Neural progenitor cell (in vitro differentiated cells): Measurements from ENCODE around the gene SLC25A6. TPM values are rescaled to one million over a fixed set of nuclear protein-coding genes. Genes with fewer than 3 reads are reported as not detected.
"Not testable (repeated sequence)": the region's sequence is repeated elsewhere in the genome, so short reads cannot be mapped to it uniquely, and the experiment has no call there.

ENCODE experiments used
- DNase-seq: peaks from one replicate; pipeline ENCODE4 v3.0.0-alpha.2; 2016; ENCODE audit warnings: low spot score
- H2AFZ ChIP-seq: fragments of 200-600 bp; sonication (generic); replicated peaks from 2 replicates; pipeline ENCODE4 v1.6.1; 2016; ENCODE audit warnings: antibody characterized with exemption
- H3F3A ChIP-seq: fragments of 200-600 bp; sonication (generic); 2 replicates; pipeline ENCODE4 v1.6.1; 2016; ENCODE audit warnings: antibody characterized with exemption, low read depth
- H3K27ac ChIP-seq: fragments of 200-600 bp; sonication (generic); 2 replicates; pipeline ENCODE4 v1.5.1; 2016; ENCODE audit warnings: mild to moderate bottlenecking
- H3K27me3 ChIP-seq: fragments of 200-600 bp; sonication (generic); 2 replicates; pipeline ENCODE4 v1.6.1; 2016; ENCODE audit warnings: mild to moderate bottlenecking, moderate library complexity
- H3K36me3 ChIP-seq: fragments of 200-600 bp; sonication (generic); 2 replicates; pipeline ENCODE4 v1.5.1; 2016
- H3K4me1 ChIP-seq: fragments of 200-600 bp; sonication (generic); 2 replicates; pipeline ENCODE4 v1.6.1; 2016; ENCODE audit warnings: mixed run types
- H3K4me2 ChIP-seq: fragments of 200-600 bp; sonication (generic); 2 replicates; pipeline ENCODE4 v1.6.1; 2016
- H3K4me3 ChIP-seq: fragments of 200-600 bp; sonication (generic); 2 replicates; pipeline ENCODE4 v1.5.1; 2016
- H3K79me2 ChIP-seq: fragments of 200-600 bp; sonication (generic); 2 replicates; pipeline ENCODE4 v1.6.1; 2016; ENCODE audit warnings: low read depth
- H3K9ac ChIP-seq: fragments of 200-600 bp; sonication (generic); 2 replicates; pipeline ENCODE4 v1.6.1; 2016
- H3K9me3 ChIP-seq: fragments of 200-600 bp; sonication (generic); 2 replicates; pipeline ENCODE4 v1.5.1; 2016; ENCODE audit warnings: low read depth
- H4K20me1 ChIP-seq: fragments of 200-600 bp; sonication (generic); 2 replicates; pipeline ENCODE4 v1.6.1; 2016; ENCODE audit warnings: low read depth
- H3K27ac Mint-ChIP-seq: 3 replicates; pipeline ENCODE4 v1.8.0; 2021; ENCODE audit warnings: mixed read lengths
- H3K27me3 Mint-ChIP-seq: 2 replicates; pipeline ENCODE4 v1.8.0; 2022; ENCODE audit warnings: low read depth, mild to moderate bottlenecking, inconsistent platforms, moderate library complexity, mixed read lengths; ENCODE audit not compliant: insufficient read depth
- H3K36me3 Mint-ChIP-seq: 3 replicates; pipeline ENCODE4 v1.8.0; 2021; ENCODE audit warnings: mixed read lengths
- H3K4me1 Mint-ChIP-seq: 3 replicates; pipeline ENCODE4 v1.8.0; 2021; ENCODE audit warnings: mixed read lengths
- H3K4me3 Mint-ChIP-seq: 3 replicates; pipeline ENCODE4 v1.8.0; 2021; ENCODE audit warnings: mild to moderate bottlenecking, moderate library complexity, mixed read lengths
- H3K9me3 Mint-ChIP-seq: 3 replicates; pipeline ENCODE4 v1.8.0; 2020; ENCODE audit warnings: mixed read lengths
- CTCF ChIP-seq: fragments of 200-600 bp; sonication (generic); IDR thresholded peaks from 2 replicates; pipeline ENCODE4 v1.5.1; 2017; ENCODE audit warnings: antibody characterized with exemption, mild to moderate bottlenecking
- EZH2 ChIP-seq: fragments of 200-600 bp; sonication (generic); IDR thresholded peaks from 2 replicates; pipeline ENCODE4 v1.6.1; 2017; ENCODE audit warnings: antibody characterized with exemption, mild to moderate bottlenecking, moderate library complexity
- EZH2phosphoT487 ChIP-seq: fragments of 200-600 bp; sonication (generic); IDR thresholded peaks from 2 replicates; pipeline ENCODE4 v1.6.1; 2017; ENCODE audit warnings: antibody characterized with exemption
- total RNA-seq: library from RNA; depleted of rRNA; stranded (reverse); fragments of >200 nt; gene quantifications from 2 replicates; pipeline ENCODE4 v1.2.3, GENCODE V29; 2015; ENCODE audit warnings: low replicate concordance

The SLC25A6 gene
- total RNA-seq, 1 donor from 2014 or later = 193 TPM

- Mint-ChIP-seq H3K27me3 (peaks cover 2% of the 10 kb centered on the region), H3K9me3 (no peaks in the 10 kb centered on the region), H3K4me1 (peaks cover 10% of the 10 kb centered on the region), H3K36me3 (peaks cover 9% of the 10 kb centered on the region), H3K4me3 (no peak overlapping the region), H3K27ac (no peak overlapping the region)
- Histone ChIP-seq H3K9ac (no peak overlapping the region), H3F3A (peaks cover 28% of the 10 kb centered on the region), H3K27ac (no peak overlapping the region), H3K9me3 (no peaks in the 10 kb centered on the region), H3K4me3 (no peak overlapping the region), H3K4me2 (no peak overlapping the region), H3K36me3 (no peaks in the 10 kb centered on the region), H2AFZ (no peak overlapping the region), H3K79me2 (no peaks in the 10 kb centered on the region), H3K4me1 (peaks cover 12% of the 10 kb centered on the region), H3K27me3 (no peaks in the 10 kb centered on the region), H4K20me1 (no peaks in the 10 kb centered on the region)
- DNase-seq = no peak
- TF ChIP-seq CTCF (no peak), EZH2phosphoT487 (no peak), EZH2 (no peak)
Measured at GRCh38 chrX:1354036-1355019, 37.6 kb downstream of the SLC25A6 start.

GRCh38 chrX:1351981-1352714 is 39.8 kb downstream of the SLC25A6 start:
- peaks cover 2% of the 10 kb centered on the region for H3K27me3 Mint-ChIP-seq
- TF ChIP-seq EZH2 (no peak), EZH2phosphoT487 (no peak), CTCF (no peak)
- no peaks in the 10 kb centered on the region for H3K9me3 ChIP-seq
- peaks cover 2% of the 10 kb centered on the region for H3K36me3 Mint-ChIP-seq
- no peak overlapping the region for H3K27ac Mint-ChIP-seq
- H3K9ac ChIP-seq = no peak overlapping the region
- H3K36me3 ChIP-seq = no peaks in the 10 kb centered on the region
- H3K79me2 ChIP-seq = no peaks in the 10 kb centered on the region
- no peak for DNase-seq
- H3F3A ChIP-seq = peaks cover 28% of the 10 kb centered on the region
- H3K4me3 Mint-ChIP-seq = no peak overlapping the region
- H3K4me2 ChIP-seq = no peak overlapping the region
- no peak overlapping the region for H3K27ac ChIP-seq
- H3K9me3 Mint-ChIP-seq = no peaks in the 10 kb centered on the region
- no peak overlapping the region for H2AFZ ChIP-seq
- no peaks in the 10 kb centered on the region for H4K20me1 ChIP-seq
- no peaks in the 10 kb centered on the region for H3K27me3 ChIP-seq
- no peak overlapping the region for H3K4me3 ChIP-seq
- peaks cover 10% of the 10 kb centered on the region for H3K4me1 Mint-ChIP-seq
- H3K4me1 ChIP-seq = peaks cover 12% of the 10 kb centered on the region

GRCh38 chrX:1349606-1350005 is 42.3 kb downstream of the SLC25A6 start:
- not testable (repeated sequence) for H3K27me3 ChIP-seq, H3K9ac ChIP-seq, H3K4me3 Mint-ChIP-seq, H3K4me1 ChIP-seq, H3K4me3 ChIP-seq, H3K36me3 Mint-ChIP-seq, H3K27ac Mint-ChIP-seq, H3K27me3 Mint-ChIP-seq, H3K79me2 ChIP-seq, H4K20me1 ChIP-seq, H3K4me1 Mint-ChIP-seq, H3K9me3 ChIP-seq, DNase-seq, H3K4me2 ChIP-seq, H2AFZ ChIP-seq, H3K27ac ChIP-seq, H3K36me3 ChIP-seq, H3K9me3 Mint-ChIP-seq
- peaks cover 13% of the 10 kb centered on the region for H3F3A ChIP-seq
